HG02623 (cell line): Measurements from ENCODE around the gene MTFMT.

Experiments used
- ATAC-seq: cut with Tn5 transposase; IDR thresholded peaks from one replicate; pipeline ENCODE4 v1.9.1; 2021; ENCODE audit warnings: moderate library complexity; ENCODE audit not compliant: unreplicated experiment

Gene MTFMT

GRCh38 chr15:64989416-64990167 lies 39.8 kb downstream of the MTFMT start, which contains the start of gene SPG21:
SPG21 (minus strand) TSS chr15:64989914; CDS start chr15:64983569, 6,345 bp downstream.
- ATAC-seq, result peak; percentile 90

DNA sequence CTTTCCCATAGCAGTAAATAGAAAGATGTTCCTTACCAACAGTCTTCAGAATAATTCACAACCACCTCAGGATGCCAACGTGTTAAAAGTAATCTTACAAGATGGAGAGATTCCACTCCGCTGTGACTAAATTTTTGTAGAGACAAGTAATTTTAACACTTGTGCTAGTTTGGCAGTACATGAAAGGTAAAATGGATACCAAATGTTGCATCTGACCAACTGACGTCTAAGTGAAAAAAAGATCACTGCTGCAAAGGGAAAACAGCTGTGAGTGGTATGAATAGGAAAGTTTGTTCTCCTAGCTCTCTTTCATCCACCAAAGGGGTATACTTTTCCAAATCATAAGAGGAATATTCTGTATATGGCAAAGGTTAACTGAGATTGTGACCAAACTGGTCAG lies 42.3 kb downstream of the MTFMT start:
- no peak for ATAC-seq

DNA sequence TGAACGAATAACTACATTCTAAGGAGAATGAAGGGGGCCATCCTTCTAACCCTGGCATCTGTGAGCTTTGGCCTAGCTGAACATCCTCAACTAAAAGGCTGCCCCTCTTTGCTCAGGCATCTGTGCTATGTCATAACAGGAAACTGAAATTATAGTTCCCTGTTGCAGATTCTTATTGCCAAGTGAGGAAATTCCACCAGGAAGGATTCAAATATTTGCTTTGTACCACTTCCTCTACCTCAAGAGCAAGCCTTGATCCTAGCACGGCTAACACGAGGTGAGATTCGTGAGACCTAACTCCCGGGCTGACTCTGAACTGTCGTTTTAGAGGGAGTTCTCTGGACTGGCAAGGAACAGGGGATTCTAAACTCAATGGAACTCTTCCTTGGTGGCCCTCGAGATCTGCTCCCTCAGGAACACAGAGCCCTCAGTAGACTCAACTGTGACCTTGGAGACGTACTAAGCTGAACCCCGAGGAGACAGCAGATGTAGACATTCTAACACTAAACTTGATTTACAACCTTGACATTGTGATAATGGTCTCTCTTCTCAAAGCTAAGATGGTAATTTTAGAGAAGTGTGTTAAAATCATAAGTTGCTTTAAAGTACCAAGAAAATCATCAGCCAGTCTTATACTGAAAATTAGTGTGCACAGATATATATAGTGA lies 43.9 kb downstream of the MTFMT start:
- no peak for ATAC-seq

- no peak for ATAC-seq
Observed at GRCh38 chr15:64982472-64982871, 47.0 kb downstream of the MTFMT start.

DNA sequence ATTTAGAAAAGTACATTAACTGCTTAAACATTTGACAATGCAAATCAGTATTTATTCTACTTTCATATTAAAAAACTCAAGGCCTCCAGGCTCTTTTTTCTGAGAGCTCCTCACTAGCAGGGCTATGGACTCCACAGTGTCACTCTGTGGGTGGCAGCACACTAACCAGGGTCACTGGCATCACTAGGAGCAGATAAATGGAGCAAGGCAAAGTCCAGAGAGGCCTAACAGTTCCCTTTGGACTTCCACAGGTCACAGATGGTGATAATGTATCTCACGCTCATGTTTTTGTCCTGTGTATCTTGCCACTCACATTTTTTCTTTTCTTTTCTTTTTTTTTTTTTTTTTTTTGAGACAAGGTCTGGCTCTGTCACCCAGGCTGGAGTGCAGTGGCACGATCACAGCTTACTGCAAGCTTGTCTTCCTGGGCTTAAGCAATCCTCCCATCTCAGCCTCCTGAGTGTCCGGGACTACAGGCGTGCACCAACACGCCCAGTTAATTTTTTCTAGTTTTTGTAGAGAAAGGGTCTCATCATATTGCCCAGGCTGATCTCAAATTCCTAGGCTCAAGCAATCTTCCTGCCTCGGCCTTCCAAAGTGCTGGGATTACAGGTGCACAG lies 47.5 kb downstream of the MTFMT start:
- ATAC-seq, result no peak

- ATAC-seq, result no peak
Observed at GRCh38 chr15:64979252-64979710, 50.2 kb downstream of the MTFMT start.

DNA sequence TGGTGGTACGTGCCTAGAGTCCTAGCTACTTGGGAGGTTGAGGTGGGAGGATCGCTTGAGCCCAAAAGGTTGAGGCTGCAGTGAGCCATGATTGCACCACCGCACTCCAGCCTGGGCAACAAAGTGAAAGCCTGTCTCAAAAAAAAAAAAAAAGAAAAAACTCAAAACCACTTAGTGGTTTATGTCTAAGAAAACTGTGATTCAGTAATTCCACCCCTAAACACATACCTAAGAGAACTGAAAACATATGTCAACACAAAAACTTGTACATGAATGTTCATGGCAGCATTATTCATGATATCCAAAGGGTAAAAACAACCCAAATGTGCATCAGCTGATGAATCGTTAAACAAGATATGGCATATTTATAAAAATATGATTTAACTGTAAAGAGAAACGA lies 54.0 kb downstream of the MTFMT start:
- ATAC-seq, result no peak

DNA sequence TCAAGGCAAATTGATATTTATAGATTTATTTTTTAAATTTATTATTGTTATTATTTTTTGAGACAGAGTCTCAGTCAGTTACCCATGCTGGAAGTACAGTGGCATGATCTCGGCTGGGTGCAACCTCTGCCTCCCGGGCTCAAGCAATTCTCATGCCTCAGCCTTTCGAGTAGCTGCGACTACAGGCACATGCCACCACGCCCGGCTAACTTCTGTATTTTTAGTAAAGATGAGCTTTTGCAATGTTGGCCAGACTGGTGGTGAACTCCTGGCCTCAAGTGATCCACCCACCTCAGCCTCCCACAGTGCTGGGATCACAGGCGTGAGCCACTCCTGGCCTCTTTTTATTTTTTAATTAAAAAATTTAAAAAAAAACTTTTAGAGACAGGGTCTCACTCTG lies 58.7 kb downstream of the MTFMT start:
- no peak for ATAC-seq

DNA sequence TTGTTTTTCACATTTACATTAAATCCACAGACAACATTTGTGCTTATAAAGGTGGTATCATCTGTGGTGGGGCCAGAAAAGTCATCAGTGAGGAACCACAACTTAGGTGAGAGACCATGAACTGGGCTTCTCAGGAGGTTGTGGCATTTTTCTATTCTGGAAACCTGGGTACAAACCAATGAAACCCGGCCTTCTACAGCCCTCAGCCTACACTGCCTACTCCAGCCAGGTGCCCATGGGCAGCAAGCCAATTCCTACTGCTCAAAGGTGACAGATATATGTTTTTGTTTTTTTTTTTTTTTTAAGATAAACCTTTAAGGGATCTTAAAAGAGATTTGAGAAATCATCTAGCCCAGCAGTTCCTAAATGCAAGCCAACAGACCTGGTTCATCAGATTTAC lies 60.0 kb downstream of the MTFMT start:
- ATAC-seq, result no peak

DNA sequence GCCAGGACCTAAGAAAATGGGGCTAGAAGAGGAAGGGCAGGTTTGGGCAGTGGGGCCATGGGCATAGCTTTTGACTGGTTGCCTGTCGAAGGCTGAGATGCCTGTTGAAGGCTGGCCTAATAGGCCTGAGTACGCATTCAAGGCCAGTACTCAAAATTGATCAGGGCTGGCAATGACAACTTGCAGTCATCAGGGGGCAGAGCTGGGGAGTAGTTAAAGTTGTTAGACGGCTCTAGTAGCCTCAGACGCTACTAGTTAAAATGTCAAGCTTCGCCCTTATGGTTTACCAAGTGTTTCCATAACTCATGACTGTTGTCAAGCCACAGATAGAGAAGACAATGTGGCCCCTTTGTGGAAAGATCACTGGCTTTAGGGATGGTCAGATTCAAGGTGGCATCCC lies 68.4 kb downstream of the MTFMT start:
- no peak for ATAC-seq

DNA sequence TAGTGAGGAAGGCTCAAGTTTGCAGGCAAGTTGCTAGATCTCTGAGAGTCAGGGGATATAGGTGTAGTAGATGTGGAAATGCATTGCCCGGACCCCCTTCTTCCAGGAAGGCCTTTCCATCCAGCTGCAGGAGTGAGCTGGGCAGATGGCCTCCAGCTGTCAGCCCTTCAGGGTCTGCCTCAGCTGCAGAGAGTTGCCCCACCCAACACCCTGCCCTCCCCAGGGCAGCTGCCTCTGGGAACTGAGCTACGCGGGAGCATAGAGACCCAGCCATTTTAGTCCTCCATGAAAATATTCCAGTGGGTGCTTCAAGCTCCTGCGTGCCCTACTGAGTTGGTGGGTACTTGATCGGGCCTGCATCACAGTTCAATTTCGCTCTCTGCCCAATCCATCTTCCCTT lies 69.3 kb downstream of the MTFMT start:
- ATAC-seq, result no peak

- ATAC-seq, result no peak
Observed at GRCh38 chr15:64959128-64959527, 70.3 kb downstream of the MTFMT start.

GRCh38 chr15:64954395-64954794 lies 75.0 kb downstream of the MTFMT start:
- ATAC-seq, result no peak

- ATAC-seq, result no peak
Observed at GRCh38 chr15:64951777-64952418, 77.5 kb downstream of the MTFMT start.
